GM18520 (cell line): ENCODE data around the gene LAMTOR3.
A peak's percentile ranks its signal among the peaks of the same experiment; 100 is the strongest.

ENCODE experiments used
- ATAC-seq: cut with Tn5 transposase; IDR thresholded peaks from one replicate; pipeline ENCODE4 v1.9.1; 2021; ENCODE audit not compliant: unreplicated experiment

LAMTOR3 gene

GRCh38 chr4:99894161-99894997, at the start of gene LAMTOR3:
Gene LAMTOR3, minus strand, starts transcription at chr4:99894427. Its CDS starts 464 bp downstream, at chr4:99893963.
- peak; percentile 99 for ATAC-seq

GRCh38 chr4:99938243-99938753, 44.1 kb upstream of the LAMTOR3 start:
- ATAC-seq: no peak

- ATAC-seq: no peak
Observed at GRCh38 chr4:99934891-99935290, 40.7 kb upstream of the LAMTOR3 start.

- no peak for ATAC-seq
Observed at GRCh38 chr4:99927566-99927965, 33.3 kb upstream of the LAMTOR3 start.

GRCh38 chr4:99921174-99921573, 26.9 kb upstream of the LAMTOR3 start:
- ATAC-seq: no peak

- ATAC-seq: no peak
Observed at GRCh38 chr4:99918656-99919055, 24.4 kb upstream of the LAMTOR3 start.

GRCh38 chr4:99917575-99917974, 23.3 kb upstream of the LAMTOR3 start:
- no peak for ATAC-seq

GRCh38 chr4:99915449-99915848, 21.2 kb upstream of the LAMTOR3 start:
- ATAC-seq: no peak

GRCh38 chr4:99894998-99895397, 771 bp upstream of the LAMTOR3 start:
- ATAC-seq: no peak

GRCh38 chr4:99893839-99894160, 427 bp downstream of the LAMTOR3 start:
- ATAC-seq: no peak

GRCh38 chr4:99893029-99893428, 1.2 kb downstream of the LAMTOR3 start:
- no peak for ATAC-seq

GRCh38 chr4:99891351-99891750, 2.9 kb downstream of the LAMTOR3 start:
- ATAC-seq: no peak

- ATAC-seq: no peak
Observed at GRCh38 chr4:99887837-99888236, 6.4 kb downstream of the LAMTOR3 start.

- ATAC-seq: no peak
Observed at GRCh38 chr4:99886146-99886545, 8.1 kb downstream of the LAMTOR3 start.

GRCh38 chr4:99885687-99886086, 8.5 kb downstream of the LAMTOR3 start:
- no peak for ATAC-seq

- no peak for ATAC-seq
Observed at GRCh38 chr4:99885063-99885664, 9.1 kb downstream of the LAMTOR3 start.

- no peak for ATAC-seq
Observed at GRCh38 chr4:99879458-99879857, 14.8 kb downstream of the LAMTOR3 start.

- ATAC-seq: no peak
Observed at GRCh38 chr4:99878604-99879003, 15.6 kb downstream of the LAMTOR3 start.

- ATAC-seq: no peak
Observed at GRCh38 chr4:99876946-99877345, 17.3 kb downstream of the LAMTOR3 start.

GRCh38 chr4:99875071-99875470, 19.2 kb downstream of the LAMTOR3 start:
- no peak for ATAC-seq

- ATAC-seq: no peak
Observed at GRCh38 chr4:99872570-99872969, 21.7 kb downstream of the LAMTOR3 start.

- no peak for ATAC-seq
Observed at GRCh38 chr4:99868126-99868596, 26.1 kb downstream of the LAMTOR3 start.
